Ureter (tissue), 1 donor: ENCODE measurements around the gene KCNMB2. TPM values are rescaled to one million over a fixed set of nuclear protein-coding genes. Genes with fewer than 3 reads are reported as not detected.
"Not testable (repeated sequence)": the region's sequence is repeated elsewhere in the genome, so short reads cannot be mapped to it uniquely, and the experiment has no call there.

Source experiments
- DNase-seq: peaks from one replicate; pipeline ENCODE4 v3.0.0-alpha.2; 2020; ENCODE audit warnings: low spot score
- total RNA-seq: library from RNA; stranded (reverse); gene quantifications from one replicate; pipeline ENCODE4 v1.2.4, GENCODE V29; 2023
- donor health status: DM: yes; HTN: yes; CAD: no.

The KCNMB2 gene
- total RNA-seq: not detected

GRCh38 chr3:178536211-178537079 is at the start of gene KCNMB2:
KCNMB2 (plus strand) TSS chr3:178536436.
- DNase-seq: no peak

GRCh38 chr3:178486903-178487302 is 49.3 kb upstream of the KCNMB2 start:
- DNase-seq: no peak

- DNase-seq: no peak
Measured at GRCh38 chr3:178487752-178488151, 48.5 kb upstream of the KCNMB2 start.

- DNase-seq: no peak
Measured at GRCh38 chr3:178491751-178492150, 44.5 kb upstream of the KCNMB2 start.

GRCh38 chr3:178492491-178492890 is 43.7 kb upstream of the KCNMB2 start:
- no peak for DNase-seq

DNA sequence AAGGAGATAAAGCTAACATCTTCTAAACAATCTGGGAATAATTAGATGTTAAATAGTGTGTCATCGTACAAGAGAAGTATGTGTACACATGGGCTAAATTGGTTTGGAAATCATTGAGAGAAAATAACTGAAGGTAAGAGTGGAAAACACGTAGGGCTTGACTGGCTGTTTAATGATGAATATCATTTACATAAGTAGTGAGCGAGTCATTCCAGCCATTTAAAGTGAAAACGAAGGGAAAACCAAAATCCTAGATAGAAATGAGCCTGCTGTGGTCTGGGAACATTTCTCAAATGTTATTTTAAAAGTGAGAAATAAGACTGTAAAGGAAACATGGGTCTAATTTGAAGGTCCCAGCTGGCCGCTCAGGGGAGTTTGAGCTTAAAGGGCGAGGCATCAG is 41.9 kb upstream of the KCNMB2 start:
- no peak for DNase-seq

- no peak for DNase-seq
Measured at GRCh38 chr3:178496911-178497310, 39.3 kb upstream of the KCNMB2 start.

- DNase-seq: no peak
Measured at GRCh38 chr3:178498871-178499270, 37.4 kb upstream of the KCNMB2 start.

- no peak for DNase-seq
Measured at GRCh38 chr3:178500631-178501030, 35.6 kb upstream of the KCNMB2 start.

- DNase-seq: no peak
Measured at GRCh38 chr3:178504128-178504527, 32.1 kb upstream of the KCNMB2 start.

GRCh38 chr3:178505832-178506231 is 30.4 kb upstream of the KCNMB2 start:
- DNase-seq: no peak

DNA sequence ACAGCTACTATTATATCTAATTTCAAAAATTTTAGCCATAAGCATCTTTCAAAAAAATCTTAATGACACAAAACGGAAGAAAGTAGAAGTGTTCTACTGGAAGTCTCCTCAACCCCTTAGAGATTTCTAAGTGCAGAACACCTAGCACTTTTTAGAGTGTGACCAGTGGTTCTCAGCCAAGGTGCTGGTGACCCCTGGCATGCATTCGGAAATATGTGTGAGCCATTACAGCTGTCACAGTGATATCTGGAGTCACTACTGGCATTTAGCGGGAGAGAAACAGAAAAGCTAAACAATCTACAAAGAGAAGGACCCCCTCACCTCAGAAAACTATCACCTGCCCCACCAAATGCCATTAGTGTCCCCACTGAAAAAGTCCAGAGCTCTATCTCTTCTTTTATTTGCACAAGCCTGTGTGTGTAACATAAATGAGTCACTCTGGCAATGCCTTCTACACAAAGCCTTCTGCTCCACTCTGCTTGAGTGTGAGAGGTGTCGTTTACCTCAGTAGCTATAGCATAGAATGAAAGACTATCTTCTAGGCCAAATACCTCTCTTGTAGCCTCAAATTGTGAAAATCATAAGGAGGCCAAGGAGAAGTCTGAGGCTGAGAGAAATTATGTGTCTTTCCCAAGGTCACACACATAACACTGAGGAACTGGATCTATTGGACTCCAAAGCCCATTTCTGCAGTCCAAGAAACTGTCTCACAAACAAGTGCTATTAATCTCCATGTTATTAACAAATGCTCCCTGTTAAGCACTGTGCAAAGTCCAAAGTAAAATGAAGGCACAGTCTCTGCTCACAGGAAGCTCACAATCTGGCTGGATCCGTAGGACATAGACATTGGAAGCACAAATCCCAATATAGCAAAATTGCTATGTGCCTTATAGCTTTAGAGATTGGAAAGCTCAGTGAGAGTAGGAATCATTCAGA is 28.5 kb upstream of the KCNMB2 start:
- DNase-seq: no peak

- DNase-seq: no peak
Measured at GRCh38 chr3:178508443-178508825, 27.8 kb upstream of the KCNMB2 start.

GRCh38 chr3:178510496-178510895 is 25.7 kb upstream of the KCNMB2 start:
- no peak for DNase-seq

GRCh38 chr3:178512647-178513046 is 23.6 kb upstream of the KCNMB2 start:
- no peak for DNase-seq

- DNase-seq: no peak
Measured at GRCh38 chr3:178513546-178514380, 22.5 kb upstream of the KCNMB2 start.

DNA sequence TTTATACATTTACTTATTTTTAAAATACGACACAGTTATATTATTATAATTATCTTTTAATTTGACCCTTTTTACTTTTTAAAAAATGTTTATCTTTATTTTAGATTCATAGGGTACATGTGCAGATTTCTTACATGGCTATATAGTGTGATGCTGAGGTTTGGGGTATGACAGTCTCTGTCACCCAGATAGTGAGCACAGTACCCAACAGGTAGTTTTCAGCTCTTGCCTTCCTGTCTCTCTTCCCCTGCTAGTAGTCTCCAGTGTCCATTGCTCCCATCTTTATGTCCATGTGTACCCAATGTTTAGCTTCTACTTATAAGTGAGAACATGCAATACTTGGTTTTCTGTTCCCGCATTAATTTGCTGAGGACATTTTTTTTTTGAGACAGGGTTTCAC is 21.8 kb upstream of the KCNMB2 start:
- DNase-seq: no peak

GRCh38 chr3:178515076-178515744 is 21.0 kb upstream of the KCNMB2 start:
- not testable (repeated sequence) for DNase-seq

GRCh38 chr3:178517665-178518334 is 18.4 kb upstream of the KCNMB2 start:
- no peak for DNase-seq

DNA sequence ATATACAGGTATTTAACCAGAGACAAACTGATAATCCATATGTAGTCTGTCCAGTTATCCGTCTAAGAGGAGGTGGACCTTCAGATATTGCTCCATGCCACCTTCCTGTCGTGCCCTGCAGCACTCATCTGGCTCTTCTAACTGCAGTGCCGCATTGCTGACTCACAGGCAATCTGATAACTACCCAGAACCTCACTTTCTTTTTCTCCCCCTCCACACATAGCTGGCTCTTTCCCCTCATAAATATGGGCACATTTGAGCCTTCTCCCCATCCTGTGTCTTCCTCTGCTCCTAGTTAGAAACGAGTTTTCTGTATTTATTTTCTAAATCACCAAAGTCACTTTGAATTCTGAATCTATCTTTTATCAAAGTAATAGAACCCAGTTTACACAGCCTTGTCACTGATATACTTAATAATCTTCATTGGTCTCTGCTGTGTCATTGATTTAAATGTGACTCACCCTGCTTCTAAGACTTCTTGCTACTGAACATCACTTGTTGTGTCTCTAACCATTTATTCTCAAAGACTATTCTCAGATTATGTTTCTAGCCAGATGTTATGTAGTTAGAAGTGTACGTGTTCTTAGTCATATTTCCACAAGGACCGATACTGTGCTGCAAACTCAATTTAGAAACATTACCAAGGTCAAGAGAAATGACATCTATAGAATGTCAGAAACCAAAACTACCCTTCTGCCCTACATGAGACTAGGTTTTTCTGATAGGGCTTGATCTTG is 17.4 kb upstream of the KCNMB2 start:
- DNase-seq: no peak
